CD14-positive monocyte (primary cell): ENCODE data around the gene ERC1. TPM values are rescaled to one million over a fixed set of nuclear protein-coding genes. Genes with fewer than 3 reads are reported as not detected.

ENCODE experiments used
- DNase-seq, 3 donors: peaks; one replicate each; pipeline ENCODE4 v3.0.0-alpha.2; 2011 to 2022
- H2AFZ ChIP-seq: 2 replicates; pipeline ENCODE4 v1.6.0; 2012; ENCODE audit warnings: mild to moderate bottlenecking, low read depth, low read length, inconsistent platforms; ENCODE audit not compliant: insufficient read depth, poor library complexity, severe bottlenecking
- H3K27ac ChIP-seq, 2 donors: 1 replicate in 1 of 2; 2 replicates in 1 of 2; pipeline ENCODE4 v1.5.1; 2012 to 2013; ENCODE audit warnings: low read length in 2 of 2, control low read depth in 1 of 2, inconsistent platforms in 1 of 2, low read depth in 1 of 2, mild to moderate bottlenecking in 1 of 2
- H3K27me3 ChIP-seq, 2 donors: one replicate each; pipeline versions ENCODE4 v1.6.0 to v1.6.1; 2011 to 2013; ENCODE audit warnings: low read length in 2 of 2; ENCODE audit not compliant: control insufficient read depth in 2 of 2, insufficient read depth in 2 of 2
- H3K36me3 ChIP-seq, 2 donors: replicated peaks in 1 of 2; 1 replicate in 1 of 2; 2 replicates in 1 of 2; pipeline versions ENCODE4 v1.5.1 to v1.6.1; 2012 to 2013; ENCODE audit warnings: low read length in 2 of 2, control low read depth in 1 of 2, inconsistent platforms in 1 of 2, mild to moderate bottlenecking in 1 of 2; ENCODE audit not compliant: insufficient read depth in 2 of 2, control insufficient read depth in 1 of 2
- H3K4me1 ChIP-seq, 2 donors: 1 replicate in 1 of 2; 2 replicates in 1 of 2; pipeline versions ENCODE4 v1.5.1 to v1.6.1; 2012 to 2013; ENCODE audit warnings: low read length in 2 of 2, control low read depth in 1 of 2, inconsistent platforms in 1 of 2, mild to moderate bottlenecking in 1 of 2, moderate library complexity in 1 of 2; ENCODE audit not compliant: insufficient read depth in 2 of 2, control insufficient read depth in 1 of 2
- H3K4me2 ChIP-seq: replicated peaks from 2 replicates; pipeline ENCODE3; 2012; ENCODE audit warnings: low read length, moderate library complexity, mild to moderate bottlenecking; ENCODE audit not compliant: poor library complexity, severe bottlenecking; ENCODE audit errors: extremely low read depth
- H3K4me3 ChIP-seq, 3 experiments: fragments of 200-600 bp in 1 of 3; sonication (generic) in 1 of 3; replicated peaks in 1 of 3; 1 replicate in 2 of 3; 2 replicates in 1 of 3; pipeline ENCODE4 v1.5.1; 2011 to 2013; ENCODE audit warnings: low read length in 3 of 3, mild to moderate bottlenecking in 3 of 3, control low read depth in 2 of 3, low read depth in 2 of 3, inconsistent platforms in 1 of 3, moderate library complexity in 1 of 3
- H3K79me2 ChIP-seq: 2 replicates; pipeline ENCODE4 v1.6.0; 2012; ENCODE audit warnings: mild to moderate bottlenecking, control low read depth, inconsistent platforms, low read length, moderate library complexity; ENCODE audit not compliant: insufficient read depth
- H3K9ac ChIP-seq: 2 replicates; pipeline ENCODE4 v1.6.0; 2017; ENCODE audit warnings: low read length, mild to moderate bottlenecking; ENCODE audit not compliant: insufficient read depth, poor library complexity, severe bottlenecking
- H3K9me3 ChIP-seq, 2 donors: replicated peaks in 1 of 2; 1 replicate in 1 of 2; 2 replicates in 1 of 2; pipeline versions ENCODE4 v1.5.1 to v1.6.1; 2012 to 2013; ENCODE audit warnings: low read length in 2 of 2, control low read depth in 1 of 2; ENCODE audit not compliant: control insufficient read depth in 1 of 2, insufficient read depth in 1 of 2
- H4K20me1 ChIP-seq: 2 replicates; pipeline ENCODE4 v1.6.0; 2012; ENCODE audit warnings: mild to moderate bottlenecking, low read length, control low read depth, moderate library complexity; ENCODE audit not compliant: insufficient read depth
- H3K27ac Mint-ChIP-seq, 7 donors: one replicate each; pipeline ENCODE4 v1.8.0; 2020; ENCODE audit warnings: mild to moderate bottlenecking in 7 of 7, mixed read lengths in 7 of 7, moderate library complexity in 6 of 7, inconsistent platforms in 2 of 7
- H3K27me3 Mint-ChIP-seq, 3 donors: one replicate each; pipeline ENCODE4 v1.8.0; 2021 to 2022; ENCODE audit warnings: low read depth in 3 of 3, mild to moderate bottlenecking in 3 of 3, mixed read lengths in 3 of 3, moderate library complexity in 3 of 3, inconsistent platforms in 1 of 3
- H3K36me3 Mint-ChIP-seq, 2 donors: one replicate each; pipeline ENCODE4 v1.8.0; 2020; ENCODE audit warnings: mixed read lengths in 2 of 2, inconsistent platforms in 1 of 2, mild to moderate bottlenecking in 1 of 2
- H3K4me1 Mint-ChIP-seq: one replicate; pipeline ENCODE4 v1.8.0; 2020; ENCODE audit warnings: mild to moderate bottlenecking, mixed read lengths
- H3K4me3 Mint-ChIP-seq, 2 donors: one replicate each; pipeline ENCODE4 v1.8.0; 2020; ENCODE audit warnings: mild to moderate bottlenecking in 2 of 2, mixed read lengths in 2 of 2, moderate library complexity in 1 of 2
- H3K9me3 Mint-ChIP-seq, 7 donors: one replicate each; pipeline ENCODE4 v1.8.0; 2020 to 2022; ENCODE audit warnings: mixed read lengths in 7 of 7, mild to moderate bottlenecking in 6 of 7, moderate library complexity in 6 of 7, inconsistent platforms in 2 of 7
- CTCF ChIP-seq: fragments of 200-600 bp; IDR thresholded peaks from one replicate; pipeline ENCODE4 v1.8.0; 2022; ENCODE audit warnings: antibody characterized with exemption, mild to moderate bottlenecking
- WGBS: methylation state at CpG from one replicate; pipeline ENCODE4 v1.1.5; 2013; ENCODE audit warnings: missing lambda C conversion rate; ENCODE audit not compliant: insufficient coverage; 5-methylcytosine and 5-hydroxymethylcytosine counted together
- intact Hi-C, 2 donors: fragments of 100-400 bp; cut with micrococcal nuclease; formaldehyde crosslinking; loops; one replicate each; pipeline versions ENCODE4 v1.15.0 to v1.15.1; 2023
- polyA plus RNA-seq, 3 donors: library from polyadenylated mRNA; depleted of rRNA in 1 of 3; unstranded in 2 of 3; stranded (reverse) in 1 of 3; fragments of 300-500 nt in 2 of 3; fragments of >200 nt in 1 of 3; fragmentation: Illumina TruSeq in 2 of 3; gene quantifications; 1 replicate in 2 of 3; 2 replicates in 1 of 3; pipeline ENCODE4 v1.2.3, GENCODE V29; 2012 to 2021

ERC1 gene
- polyA plus RNA-seq, 3 donors: 4.0 to 14.3 (median 5.1) TPM

GRCh38 chr12:1469070-1469469, 478.0 kb downstream of the ERC1 start:
- peaks cover 15 to 19% of the 10 kb centered on the region in 2 donors for H3K4me1 ChIP-seq
- no peak for DNase-seq
- 97% methylated on average over 4 of the region's 6 CpGs for WGBS
- H3K27me3 ChIP-seq: no peaks in the 10 kb centered on the region
- Mint-ChIP-seq H3K27me3 (no peaks in the 10 kb centered on the region), H3K4me1 (peaks cover 5% of the 10 kb centered on the region), H3K4me3 (no peak overlapping the region), H3K36me3 (peaks cover 21% of the 10 kb centered on the region in 2 donors), H3K9me3 (peaks cover 0 to 2% (median 0%) of the 10 kb centered on the region in 7 donors), H3K27ac (no peak overlapping the region)
- no peak for TF ChIP-seq CTCF
- intact Hi-C loops: no loop called here
- no peak overlapping the region for H3K4me2 ChIP-seq
- H3K79me2 ChIP-seq: no peaks in the 10 kb centered on the region
- peaks cover 0 to 8% of the 10 kb centered on the region in 2 donors for H3K36me3 ChIP-seq
- no peaks in the 10 kb centered on the region for H4K20me1 ChIP-seq
- no peak overlapping the region for H3K27ac ChIP-seq
- H3K9ac ChIP-seq: no peak overlapping the region
- H3K4me3 ChIP-seq: no peak overlapping the region
- no peak overlapping the region for H2AFZ ChIP-seq
- H3K9me3 ChIP-seq: no peaks in the 10 kb centered on the region

GRCh38 chr12:1470051-1470450, 479.0 kb downstream of the ERC1 start:
- Histone ChIP-seq H4K20me1 (no peaks in the 10 kb centered on the region), H3K9ac (no peak overlapping the region), H3K9me3 (no peaks in the 10 kb centered on the region), H3K36me3 (peaks cover 0 to 6% of the 10 kb centered on the region in 2 donors), H3K4me1 (peaks cover 18 to 25% of the 10 kb centered on the region in 2 donors), H3K27me3 (no peaks in the 10 kb centered on the region), H3K4me2 (no peak overlapping the region), H3K79me2 (no peaks in the 10 kb centered on the region), H3K27ac (no peak overlapping the region), H3K4me3 (no peak overlapping the region), H2AFZ (no peak overlapping the region)
- Mint-ChIP-seq H3K4me3 (no peak overlapping the region), H3K36me3 (peaks cover 18% of the 10 kb centered on the region in 2 donors), H3K9me3 (peaks cover 0 to 2% (median 0%) of the 10 kb centered on the region in 7 donors), H3K27ac (no peak overlapping the region), H3K4me1 (peaks cover 5% of the 10 kb centered on the region), H3K27me3 (no peaks in the 10 kb centered on the region)
- intact Hi-C loops: no loop called here
- no peak for DNase-seq
- WGBS: no CpG with 5 or more reads among the region's 5 CpGs
- TF ChIP-seq CTCF: no peak
